H1 (cell line): ENCODE data around the gene CHST11. TPM values are rescaled to one million over a fixed set of nuclear protein-coding genes. Genes with fewer than 3 reads are reported as not detected.

Source experiments
- CTCF ChIA-PET: fragments of 300-600 bp; sonication (Branson Sonifier 250); formaldehyde crosslinking; loops from one replicate; lab custom pipeline; 2021; ENCODE audit not compliant: partially characterized antibody; lab: Charles Lee
- POLR2A ChIA-PET: fragments of 300-600 bp; sonication (Branson Sonifier 250); formaldehyde crosslinking; loops from one replicate; lab custom pipeline; 2021; ENCODE audit warnings: inconsistent platforms; ENCODE audit not compliant: partially characterized antibody; lab: Charles Lee
- DNase-seq, 2 experiments: peaks; one replicate each; pipeline versions ENCODE4 v3.0.0 to v3.0.0-alpha.2; 2010 to 2022; ENCODE audit warnings: low spot score in 2 of 2, low read depth in 1 of 2, mixed read lengths in 1 of 2
- FAIRE-seq: peaks from 2 replicates; lab custom pipeline; 2011; peaks lifted over from hg19 to GRCh38; lab: Jason Lieb, UNC
- H2AFZ ChIP-seq: 2 replicates; pipeline ENCODE4 v1.8.1; 2012; ENCODE audit warnings: low read length, inconsistent platforms
- H2AK5ac ChIP-seq: 2 replicates; pipeline ENCODE4 v1.6.1; 2013; ENCODE audit warnings: low read depth, low read length
- H2BK120ac ChIP-seq: replicated peaks from 2 replicates; pipeline ENCODE3; 2013; ENCODE audit warnings: low read depth, low read length, inconsistent platforms
- H2BK12ac ChIP-seq: 2 replicates; pipeline ENCODE4 v1.6.1; 2013; ENCODE audit warnings: low read depth, low read length
- H2BK15ac ChIP-seq: 2 replicates; pipeline ENCODE4 v1.6.1; 2013; ENCODE audit warnings: low read length
- H2BK20ac ChIP-seq: 2 replicates; pipeline ENCODE4 v1.6.1; 2013; ENCODE audit warnings: low read length
- H2BK5ac ChIP-seq: 2 replicates; pipeline ENCODE4 v1.6.1; 2013; ENCODE audit warnings: low read depth, low read length
- H3K14ac ChIP-seq: 2 replicates; pipeline ENCODE4 v1.6.1; 2013; ENCODE audit warnings: inconsistent platforms; ENCODE audit not compliant: insufficient read length
- H3K18ac ChIP-seq: 2 replicates; pipeline ENCODE4 v1.6.1; 2013; ENCODE audit warnings: low read length; ENCODE audit errors: extremely low read depth
- H3K23ac ChIP-seq: 2 replicates; pipeline ENCODE4 v1.6.1; 2013; ENCODE audit warnings: inconsistent platforms; ENCODE audit not compliant: insufficient read length
- H3K23me2 ChIP-seq: 2 replicates; pipeline ENCODE4 v1.6.1; 2013; ENCODE audit warnings: low read depth, low read length
- H3K27ac ChIP-seq: 2 replicates; pipeline ENCODE4 v1.6.1; 2011; ENCODE audit warnings: low read depth, low read length, inconsistent platforms
- H3K27me3 ChIP-seq, 4 experiments: replicated peaks in 1 of 4; 1 replicate in 1 of 4; 2 replicates in 3 of 4; pipeline versions ENCODE4 v1.6.1 to v1.8.1; 2011 to 2013; ENCODE audit warnings: low read length in 3 of 4, mild to moderate bottlenecking in 3 of 4, inconsistent platforms in 2 of 4, mixed read lengths in 2 of 4, moderate library complexity in 1 of 4; ENCODE audit not compliant: control insufficient read depth in 3 of 4, insufficient read depth in 3 of 4; ENCODE audit errors: extremely low read depth in 1 of 4
- H3K36me3 ChIP-seq, 4 experiments: 2 replicates each; pipeline versions ENCODE4 v1.6.1 to v1.8.1; 2011 to 2013; ENCODE audit warnings: mild to moderate bottlenecking in 4 of 4, low read length in 3 of 4, moderate library complexity in 2 of 4, control low read depth in 1 of 4, inconsistent platforms in 1 of 4; ENCODE audit not compliant: insufficient read depth in 4 of 4, control insufficient read depth in 2 of 4
- H3K4ac ChIP-seq: replicated peaks from 2 replicates; pipeline ENCODE3; 2013; ENCODE audit warnings: low read length, low read depth, mixed read lengths, inconsistent platforms; ENCODE audit not compliant: insufficient read length
- H3K4me1 ChIP-seq, 4 experiments: replicated peaks in 1 of 4; 1 replicate in 1 of 4; 2 replicates in 3 of 4; pipeline versions ENCODE4 v1.6.1 to v1.8.1; 2011 to 2013; ENCODE audit warnings: low read length in 3 of 4, inconsistent platforms in 2 of 4, mixed read lengths in 1 of 4; ENCODE audit not compliant: insufficient read depth in 4 of 4, control insufficient read depth in 3 of 4
- H3K4me2 ChIP-seq, 2 experiments: 2 replicates each; pipeline versions ENCODE4 v1.6.1 to v1.8.1; 2011 to 2013; ENCODE audit warnings: low read depth in 2 of 2, low read length in 2 of 2, control low read depth in 1 of 2, inconsistent platforms in 1 of 2, mild to moderate bottlenecking in 1 of 2; ENCODE audit not compliant: insufficient read depth in 1 of 2
- H3K4me3 ChIP-seq, 4 experiments: fragments of 200-600, 300-600 bp in 1 of 4; sonication (generic), shearing (Covaris generic), sonication (Bioruptor Twin) in 1 of 4; 2 replicates each; pipeline versions ENCODE4 v1.5.1 to v1.8.1; 2011 to 2016; ENCODE audit warnings: low read length in 4 of 4, low read depth in 3 of 4, control low read depth in 2 of 4, inconsistent platforms in 2 of 4, mild to moderate bottlenecking in 2 of 4, mixed read lengths in 1 of 4, moderate library complexity in 1 of 4; ENCODE audit not compliant: insufficient read depth in 2 of 4; ENCODE audit errors: extremely low read depth in 1 of 4
- H3K56ac ChIP-seq: replicated peaks from 2 replicates; pipeline ENCODE3; 2013; ENCODE audit warnings: low read depth, mild to moderate bottlenecking, mixed read lengths, low read length, inconsistent platforms; ENCODE audit not compliant: insufficient read length
- H3K79me1 ChIP-seq: 2 replicates; pipeline ENCODE4 v1.6.1; 2013; ENCODE audit warnings: low read depth, low read length, control low read depth
- H3K79me2 ChIP-seq, 2 experiments: 2 replicates each; pipeline versions ENCODE4 v1.6.1 to v1.8.1; 2012 to 2013; ENCODE audit warnings: low read length in 2 of 2, mild to moderate bottlenecking in 2 of 2, inconsistent platforms in 1 of 2; ENCODE audit not compliant: insufficient read depth in 2 of 2, control insufficient read depth in 1 of 2
- H3K9ac ChIP-seq, 4 experiments: replicated peaks in 1 of 4; 1 replicate in 1 of 4; 2 replicates in 3 of 4; pipeline versions ENCODE4 v1.6.1 to v1.8.1; 2011 to 2013; ENCODE audit warnings: low read depth in 3 of 4, low read length in 3 of 4, control low read depth in 2 of 4, mild to moderate bottlenecking in 2 of 4, moderate library complexity in 2 of 4, inconsistent platforms in 1 of 4; ENCODE audit errors: extremely low read depth in 1 of 4
- H3K9me3 ChIP-seq, 2 experiments: 2 replicates each; pipeline versions ENCODE4 v1.6.1 to v1.8.1; 2012 to 2013; ENCODE audit warnings: mild to moderate bottlenecking in 2 of 2, moderate library complexity in 2 of 2, control low read depth in 1 of 2, inconsistent platforms in 1 of 2, low read depth in 1 of 2, low read length in 1 of 2, mixed read lengths in 1 of 2; ENCODE audit not compliant: insufficient read depth in 2 of 2
- H4K20me1 ChIP-seq, 2 experiments: replicated peaks in 1 of 2; 2 replicates each; pipeline versions ENCODE3 to v1.8.1; 2011 to 2013; ENCODE audit warnings: inconsistent platforms in 2 of 2, low read length in 2 of 2, mild to moderate bottlenecking in 1 of 2; ENCODE audit not compliant: insufficient read depth in 2 of 2, control insufficient read depth in 1 of 2
- H4K5ac ChIP-seq: 2 replicates; pipeline ENCODE4 v1.6.1; 2013; ENCODE audit warnings: low read length, low read depth, mixed read lengths, inconsistent platforms; ENCODE audit not compliant: insufficient read length
- H4K8ac ChIP-seq: 2 replicates; pipeline ENCODE4 v1.8.0; 2013; ENCODE audit warnings: mild to moderate bottlenecking, moderate library complexity, low read length, inconsistent platforms; ENCODE audit not compliant: insufficient read depth; ENCODE audit errors: extremely low read depth
- H4K91ac ChIP-seq: replicated peaks from 2 replicates; pipeline ENCODE3; 2013; ENCODE audit warnings: low read length, mixed read lengths, inconsistent platforms; ENCODE audit not compliant: insufficient read length
- ASH2L ChIP-seq: fragments of 200-600, 300-600 bp; sonication (generic); IDR thresholded peaks from one replicate; pipeline ENCODE4 v1.7.1; 2017; ENCODE audit warnings: low read length
- ATF3 ChIP-seq: IDR thresholded peaks from 2 replicates; pipeline ENCODE4 v1.6.1; 2011; ENCODE audit warnings: low read depth, mild to moderate bottlenecking, low read length; ENCODE audit not compliant: insufficient read depth
- BRCA1 ChIP-seq: IDR thresholded peaks from 2 replicates; pipeline ENCODE4 v1.6.1; 2012; ENCODE audit warnings: low read depth, low read length, improper control_type of control experiment
- CBX8 ChIP-seq: fragments of 300-800, 300-1000 bp; sonication (generic); IDR thresholded peaks from 2 replicates; pipeline ENCODE4 v1.7.1; 2016; ENCODE audit warnings: low read depth, low read length, borderline replicate concordance
- HDAC2 ChIP-seq, 2 experiments: fragments of 300-600 bp in 1 of 2; sonication (generic) in 1 of 2; IDR thresholded peaks; 2 replicates each; pipeline ENCODE4 v1.6.1; 2011 to 2012; ENCODE audit warnings: low read depth in 2 of 2, low read length in 2 of 2, mild to moderate bottlenecking in 2 of 2, moderate library complexity in 2 of 2, borderline replicate concordance in 1 of 2, inconsistent platforms in 1 of 2
- MAFK ChIP-seq: IDR thresholded peaks from 2 replicates; pipeline ENCODE4 v1.6.1; 2012; ENCODE audit warnings: low read depth, mild to moderate bottlenecking, improper control_type of control experiment, low read length
- MAX ChIP-seq: IDR thresholded peaks from 2 replicates; pipeline ENCODE4 v1.6.1; 2012; ENCODE audit warnings: inconsistent platforms
- PHF8 ChIP-seq: fragments of 200-600 bp; sonication (generic); conservative IDR thresholded peaks from 2 replicates; pipeline ENCODE4 v1.7.1; 2012; ENCODE audit warnings: low read depth, mild to moderate bottlenecking, inconsistent platforms, low read length, moderate library complexity
- POLR2AphosphoS5 ChIP-seq: IDR thresholded peaks from 2 replicates; pipeline ENCODE4 v1.6.1; 2011; ENCODE audit warnings: low read depth, low read length
- RFX5 ChIP-seq: IDR thresholded peaks from 2 replicates; pipeline ENCODE4 v1.6.1; 2011; ENCODE audit warnings: low read depth, low read length, improper control_type of control experiment, borderline replicate concordance
- SIRT6 ChIP-seq: IDR thresholded peaks from one replicate; pipeline ENCODE4 v1.7.1; 2012; ENCODE audit warnings: low read length, inconsistent platforms
- SP2 ChIP-seq: IDR thresholded peaks from 2 replicates; pipeline ENCODE4 v1.6.1; 2012; ENCODE audit warnings: mild to moderate bottlenecking, low read length, inconsistent platforms
- SRF ChIP-seq: IDR thresholded peaks from 2 replicates; pipeline ENCODE4 v1.6.1; 2011; ENCODE audit warnings: mild to moderate bottlenecking, low read depth, low read length, moderate library complexity
- TAF1 ChIP-seq: IDR thresholded peaks from 2 replicates; pipeline ENCODE4 v1.6.1; 2011; ENCODE audit warnings: mild to moderate bottlenecking, low read depth, low read length
- TEAD4 ChIP-seq: IDR thresholded peaks from 2 replicates; pipeline ENCODE4 v1.6.1; 2012; ENCODE audit warnings: low read depth, low read length, inconsistent platforms, mixed read lengths
- WGBS, 2 experiments: shearing (Covaris generic) in 1 of 2; methylation state at CpG; one replicate each; pipeline versions ENCODE4 v1.1.6 to v1.1.7; 2013 to 2015; ENCODE audit warnings: low lambda C conversion rate in 2 of 2, mixed read lengths in 2 of 2, inconsistent platforms in 1 of 2, low coverage in 1 of 2, missing lambda C conversion rate in 1 of 2; ENCODE audit not compliant: insufficient replicate concordance in 2 of 2, insufficient coverage in 1 of 2, insufficient read length in 1 of 2; ENCODE audit errors: extremely low coverage in 1 of 2, missing lambda C conversion rate in 1 of 2; 5-methylcytosine and 5-hydroxymethylcytosine counted together
- polyA plus RNA-seq, 7 experiments: library from polyadenylated mRNA; depleted of rRNA in 3 of 7; stranded (reverse) in 5 of 7; unstranded in 2 of 7; fragments of >200 nt in 5 of 7; fragments of 200-250 nt in 2 of 7; gene quantifications; 1 replicate in 5 of 7; 2 replicates in 1 of 7; 4 replicates in 1 of 7; pipeline versions ENCODE4 v1.2.1 to v1.2.3, GENCODE V29; 2011 to 2013; ENCODE audit warnings: missing spikeins in 2 of 7, mixed read lengths in 2 of 7
- total RNA-seq: library from RNA; stranded (reverse); fragmentation: NEBNext Ultra II Directional; extraction: Animal tissue kit (Norgen Biotek cat#: 25700); gene quantifications from 2 replicates; pipeline ENCODE4 v1.2.1, GENCODE V29; 2021

CHST11 gene
- total and polyA plus RNA-seq, 2 of the 8 experiments (the other 6 are each of a cell fraction or from before 2014, with no cell fraction given) = 14.4 to 20.8 TPM

GRCh38 chr12:104712968-104713367, 256.2 kb downstream of the CHST11 start:
- Histone ChIP-seq H4K20me1 (peaks cover 0 to under 1% of the 10 kb centered on the region in 2 experiments), H3K9ac (no peak overlapping the region), H2BK12ac (no peak overlapping the region), H3K79me2 (no peaks in the 10 kb centered on the region), H4K8ac (no peak overlapping the region), H3K4me2 (no peak overlapping the region), H3K23ac (no peak overlapping the region), H3K27me3 (no peaks in the 10 kb centered on the region), H3K4me1 (peaks cover 10 to 32% (median 15%) of the 10 kb centered on the region in 4 experiments), H3K23me2 (no peaks in the 10 kb centered on the region), H3K4ac (no peak overlapping the region), H3K14ac (no peak overlapping the region), H2BK20ac (no peak overlapping the region), H3K56ac (no peak overlapping the region), H3K9me3 (no peaks in the 10 kb centered on the region), H4K5ac (no peak overlapping the region), H4K91ac (no peak overlapping the region), H3K27ac (no peak overlapping the region), H3K18ac (no peak overlapping the region), H3K79me1 (no peaks in the 10 kb centered on the region), H2BK120ac (no peak overlapping the region), H3K36me3 (no peaks in the 10 kb centered on the region), H2AK5ac (no peak overlapping the region), H3K4me3 (no peak overlapping the region), H2BK15ac (no peak overlapping the region), H2AFZ (no peak overlapping the region), H2BK5ac (no peak overlapping the region)
- 90% methylated on average over 5 of the region's 5 CpGs; no CpG with 5 or more reads in 1 of the 2 experiments for WGBS, 2 experiments
- DNase-seq (no peak), FAIRE-seq (no peak)
- ChIA-PET CTCF (interaction anchor here (0.7 to 1.7 kb wide), 4 partner anchors 14 to 262 kb away, joined by 3 to 8 read pairs (median 4); no protein-coding TSS in a partner anchor), POLR2A (no interaction called here)
- TF ChIP-seq SP2 (no peak), CBX8 (no peak), ASH2L (no peak), SRF (no peak), TAF1 (no peak), PHF8 (no peak), MAFK (no peak), TEAD4 (no peak), POLR2AphosphoS5 (no peak), SIRT6 (no peak), MAX (no peak), ATF3 (no peak), BRCA1 (no peak), RFX5 (no peak), HDAC2 (IDR thresholded peaks at IDR 0.05; ENCODE audit: borderline replicate concordance in 1 of 2, low read depth in 2 of 2, low read length in 2 of 2) (no peak)
